HG03095 (cell line): ENCODE results near the gene KSR1.
"Not testable (repeated sequence)": the region's sequence is repeated elsewhere in the genome, so short reads cannot be mapped to it uniquely, and the experiment has no call there.

ENCODE experiments used
- ATAC-seq: cut with Tn5 transposase; IDR thresholded peaks from one replicate; pipeline ENCODE4 v1.9.1; 2021; ENCODE audit warnings: moderate library complexity; ENCODE audit not compliant: unreplicated experiment

The KSR1 gene

GRCh38 chr17:27491713-27492190 is 35.5 kb downstream of the KSR1 start:
- ATAC-seq = no peak

GRCh38 chr17:27492470-27492869 is 36.2 kb downstream of the KSR1 start:
- ATAC-seq = no peak

GRCh38 chr17:27493088-27493487 is 36.8 kb downstream of the KSR1 start:
- no peak for ATAC-seq

- no peak for ATAC-seq
These were observed 38.2 kb downstream of the KSR1 start for GRCh38 chr17:27494192-27495091.

GRCh38 chr17:27495460-27495859 is 39.2 kb downstream of the KSR1 start:
- ATAC-seq = no peak

GRCh38 chr17:27496005-27496404 is 39.8 kb downstream of the KSR1 start:
- no peak for ATAC-seq

- ATAC-seq = no peak
These were observed 40.2 kb downstream of the KSR1 start for GRCh38 chr17:27496437-27496943.

GRCh38 chr17:27496971-27497370 is 40.7 kb downstream of the KSR1 start:
- ATAC-seq = no peak

GRCh38 chr17:27497696-27498095 is 41.4 kb downstream of the KSR1 start:
- no peak for ATAC-seq

- no peak for ATAC-seq
These were observed 42.5 kb downstream of the KSR1 start for GRCh38 chr17:27498615-27499309.

- ATAC-seq = no peak
These were observed 43.4 kb downstream of the KSR1 start for GRCh38 chr17:27499451-27500265.

GRCh38 chr17:27501338-27501737 is 45.1 kb downstream of the KSR1 start:
- not testable (repeated sequence) for ATAC-seq

GRCh38 chr17:27502526-27503324 is 46.5 kb downstream of the KSR1 start:
- no peak for ATAC-seq

- no peak for ATAC-seq
These were observed 47.4 kb downstream of the KSR1 start for GRCh38 chr17:27503611-27504010.

- no peak for ATAC-seq
These were observed 48.1 kb downstream of the KSR1 start for GRCh38 chr17:27504188-27504995.

GRCh38 chr17:27506348-27507218 is 50.3 kb downstream of the KSR1 start:
- no peak for ATAC-seq

GRCh38 chr17:27511168-27511883 is 55.1 kb downstream of the KSR1 start:
- ATAC-seq = no peak

GRCh38 chr17:27512031-27512430 is 55.8 kb downstream of the KSR1 start:
- ATAC-seq = no peak
